Ovary (tissue), 9 donors: ENCODE measurements around the gene RTN3. TPM values are rescaled to one million over a fixed set of nuclear protein-coding genes. Genes with fewer than 3 reads are reported as not detected.

Experiments used
- DNase-seq, 5 donors: peaks; one replicate each; pipeline ENCODE4 v3.0.0-alpha.2; 2019 to 2020
- H3K27ac ChIP-seq, 2 donors: fragments of 200-600 bp; one replicate each; pipeline versions ENCODE4 v1.5.1 to v1.8.0; 2019 to 2022
- H3K27me3 ChIP-seq: fragments of 200-600 bp; one replicate; pipeline ENCODE4 v1.8.0; 2022
- H3K36me3 ChIP-seq: fragments of 200-600 bp; sonication (generic); one replicate; pipeline ENCODE4 v1.5.1; 2019
- H3K4me1 ChIP-seq: one replicate; pipeline ENCODE4 v1.8.1; 2013; ENCODE audit warnings: mild to moderate bottlenecking, moderate library complexity; ENCODE audit not compliant: insufficient read depth
- H3K4me3 ChIP-seq: fragments of 200-600 bp; sonication (generic); one replicate; pipeline ENCODE4 v1.5.1; 2017
- H3K9me3 ChIP-seq, 2 donors: fragments of 200-600 bp in 1 of 2; sonication (generic) in 1 of 2; one replicate each; pipeline versions ENCODE4 v1.5.1 to v1.8.1; 2013 to 2019; ENCODE audit warnings: mild to moderate bottlenecking in 1 of 2, moderate library complexity in 1 of 2
- CTCF ChIP-seq, 3 donors: fragments of 450-650 bp in 2 of 3; fragments of 200-600 bp in 1 of 3; IDR thresholded peaks; one replicate each; pipeline versions ENCODE4 v1.5.1 to v1.8.0; 2016 to 2022; ENCODE audit warnings: antibody characterized with exemption in 3 of 3, mild to moderate bottlenecking in 1 of 3
- EP300 ChIP-seq: sonication (generic); formaldehyde crosslinking; IDR thresholded peaks from one replicate; pipeline ENCODE4 v1.6.1; 2017; ENCODE audit warnings: antibody characterized with exemption
- POLR2A ChIP-seq: fragments of 450-650 bp; IDR thresholded peaks from one replicate; pipeline ENCODE4 v1.6.1; 2017; ENCODE audit warnings: antibody characterized with exemption, mild to moderate bottlenecking, moderate library complexity
- WGBS, 3 donors: extraction: QIAGEN DNeasy Blood & Tissue Kit in 1 of 3; methylation state at CpG; one replicate each; pipeline versions ENCODE4 v1.1.5 to v1.1.7; 2013 to 2017; 5-methylcytosine and 5-hydroxymethylcytosine counted together
- intact Hi-C, 4 donors: fragments of 100-400 bp; cut with DNase I; formaldehyde crosslinking; loops; one replicate each; pipeline versions ENCODE4 v1.11.0 to v1.15.1; 2022 to 2023
- polyA plus RNA-seq, 2 donors: library from polyadenylated mRNA; stranded (reverse); fragments of 200-250 nt in 1 of 2; fragments of 350-450 nt in 1 of 2; fragmentation: Illumina TruSeq in 1 of 2; extraction: RNeasy Lipid Tissue Mini Kit (QIAGEN cat#74804) in 1 of 2; gene quantifications; one replicate each; pipeline ENCODE4 v1.2.3, GENCODE V29; 2013 to 2014
- total RNA-seq, 7 donors: library from RNA; depleted of rRNA in 2 of 7; stranded (reverse); fragments of >200 nt in 2 of 7; fragmentation: NEBNext Ultra II Directional in 3 of 7; extraction: Animal tissue kit (Norgen Biotek cat#: 25700) in 3 of 7; gene quantifications; one replicate each; pipeline versions ENCODE4 v1.1.0 to v1.2.4, GENCODE V29; 2016 to 2023
- donor health status: DM: no; HTN: no; CAD: no; lungs with moderate emphysema.
- donor health status: DM: no; HTN: no; CAD: no.
- donor health status: Bipolar disorder and iron deficiency.
- donor health status: DM: yes; HTN: yes; CAD: no.
- donor health status: DM: no; HTN: no; CAD: no.
- donor health status: DM: yes; HTN: yes; CAD: no.

The RTN3 gene
- total and polyA plus RNA-seq, 9 donors: 49.5 to 142 (median 64.1) TPM

- H3K36me3 ChIP-seq: no peaks in the 10 kb centered on the region
- H3K4me3 ChIP-seq: no peak overlapping the region
- no peaks in the 10 kb centered on the region for H3K9me3 ChIP-seq
Observed at GRCh38 chr11:63791495-63792167, 110.3 kb downstream of the RTN3 start.

GRCh38 chr11:63793161-63793560, 111.9 kb downstream of the RTN3 start:
- no peak overlapping the region for H3K27ac ChIP-seq
- no peaks in the 10 kb centered on the region for H3K4me1 ChIP-seq
- no peaks in the 10 kb centered on the region for H3K9me3 ChIP-seq
- DNase-seq: no peak
- no peak overlapping the region for H3K4me3 ChIP-seq
- H3K27me3 ChIP-seq: no peaks in the 10 kb centered on the region
- intact Hi-C loops: no loop called here
- H3K36me3 ChIP-seq: no peaks in the 10 kb centered on the region
- TF ChIP-seq EP300: no peak
- no peak for TF ChIP-seq POLR2A

More at GRCh38 chr11:63791495-63792167, 110.3 kb downstream of the RTN3 start:
- Histone ChIP-seq H3K27ac (no peak overlapping the region), H3K27me3 (no peaks in the 10 kb centered on the region), H3K4me1 (no peaks in the 10 kb centered on the region)
- intact Hi-C loops: no loop called here
- no peak for DNase-seq
- TF ChIP-seq EP300: no peak
- no peak for TF ChIP-seq CTCF (IDR thresholded peaks at IDR 0.05)
- TF ChIP-seq POLR2A: no peak
- 93 to 94% (median 93%) methylated on average over 6 of the region's 6 CpGs for WGBS, 3 donors

DNA sequence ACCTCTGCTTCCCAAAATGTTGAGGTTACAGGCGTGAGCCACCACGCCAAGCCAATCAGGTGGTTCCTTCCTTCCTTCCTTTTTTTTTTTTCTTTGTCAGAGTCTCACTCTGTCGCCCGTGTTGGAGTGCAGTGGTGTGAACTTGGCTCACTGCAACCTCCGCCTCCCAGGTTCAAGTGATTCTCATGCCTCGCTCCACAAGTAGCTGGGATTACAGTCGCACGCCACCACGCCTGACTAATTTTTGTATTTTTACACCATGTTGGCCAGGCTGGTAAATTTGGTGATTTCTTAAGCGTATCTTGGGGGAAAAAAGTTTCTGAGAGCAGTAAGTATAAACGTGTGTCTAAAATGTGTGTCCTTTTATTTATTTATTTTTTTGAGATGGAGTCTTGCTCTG, 113.8 kb downstream of the RTN3 start:
- no peak overlapping the region for H3K27ac ChIP-seq
- no peak overlapping the region for H3K4me3 ChIP-seq
- no peak for DNase-seq
- no peak for TF ChIP-seq EP300
- TF ChIP-seq POLR2A: no peak
- TF ChIP-seq CTCF (IDR thresholded peaks at IDR 0.05): no peak
- no peaks in the 10 kb centered on the region for H3K4me1 ChIP-seq
- intact Hi-C loops: no loop called here
- no peaks in the 10 kb centered on the region for H3K9me3 ChIP-seq
- H3K36me3 ChIP-seq: no peaks in the 10 kb centered on the region
- no peaks in the 10 kb centered on the region for H3K27me3 ChIP-seq
- WGBS, 3 donors: 84 to 87% (median 86%) methylated on average over 11 of the region's 11 CpGs

- Histone ChIP-seq H3K27ac (no peak overlapping the region), H3K27me3 (no peaks in the 10 kb centered on the region), H3K9me3 (no peaks in the 10 kb centered on the region), H3K36me3 (no peaks in the 10 kb centered on the region), H3K4me1 (peaks cover under 1% of the 10 kb centered on the region), H3K4me3 (no peak overlapping the region)
- no peak for TF ChIP-seq EP300
- no peak for TF ChIP-seq CTCF (IDR thresholded peaks at IDR 0.05)
- no peak for TF ChIP-seq POLR2A
- intact Hi-C loops: no loop called here
- 89 to 90% (median 90%) methylated on average over 5 of the region's 5 CpGs for WGBS, 3 donors
- DNase-seq: no peak
Observed at GRCh38 chr11:63800921-63801320, 119.6 kb downstream of the RTN3 start.

DNA sequence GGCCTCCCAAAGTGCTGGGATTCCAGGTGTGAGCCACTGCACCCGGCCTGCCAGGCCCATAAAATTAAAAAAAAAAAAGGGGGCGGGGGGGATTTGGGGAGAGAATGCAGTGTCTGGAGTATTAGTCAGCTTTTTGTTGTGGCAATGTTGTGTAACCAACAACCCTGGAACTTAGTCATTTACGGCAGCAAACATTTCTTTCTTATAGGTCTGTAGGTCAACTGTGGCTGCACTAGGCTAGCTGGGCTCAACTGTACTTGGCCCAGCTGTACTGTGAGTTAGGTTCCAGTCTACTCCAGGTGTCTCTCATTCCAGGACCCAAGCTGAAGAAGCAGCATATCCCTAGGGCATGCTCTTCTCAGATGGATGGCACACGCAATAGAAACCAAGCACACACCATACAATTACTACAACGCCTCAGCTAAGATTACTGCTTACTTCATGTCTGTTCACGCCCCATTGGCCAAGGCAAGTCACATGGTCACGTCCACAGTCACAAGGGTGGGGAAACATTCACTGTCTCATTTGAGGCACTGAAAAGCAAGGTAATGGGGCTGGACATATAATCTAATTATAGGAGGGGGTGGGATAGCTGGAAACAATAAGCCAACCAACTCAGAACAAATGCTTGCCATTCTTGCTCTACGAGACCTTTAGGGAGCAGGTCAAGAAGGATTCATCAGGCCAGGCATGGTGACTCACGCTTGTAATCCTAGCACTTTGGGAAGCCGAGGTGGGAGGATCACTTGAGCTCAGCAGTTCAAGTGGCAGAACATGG, 121.5 kb downstream of the RTN3 start:
- H3K36me3 ChIP-seq: no peaks in the 10 kb centered on the region
- H3K27ac ChIP-seq: no peak overlapping the region
- WGBS, 3 donors: 82 to 86% (median 85%) methylated on average over 10 of the region's 10 CpGs
- no peak for TF ChIP-seq CTCF (IDR thresholded peaks at IDR 0.05)
- no peak for DNase-seq
- peaks cover 2% of the 10 kb centered on the region for H3K4me1 ChIP-seq
- H3K27me3 ChIP-seq: no peaks in the 10 kb centered on the region
- no peak overlapping the region for H3K4me3 ChIP-seq
- H3K9me3 ChIP-seq: no peaks in the 10 kb centered on the region
- intact Hi-C loops: no loop called here
